Keratinocyte (primary cell): ENCODE measurements around the gene CTSA.

Source experiments
- CTCF ChIP-seq, 3 experiments: IDR thresholded peaks in 1 of 3; conservative IDR thresholded peaks in 1 of 3; optimal IDR thresholded peaks in 1 of 3; 2 replicates in 2 of 3; 3 replicates in 1 of 3; pipeline versions ENCODE3 to v1.5.1; 2011; ENCODE audit warnings: low read length in 3 of 3, mild to moderate bottlenecking in 3 of 3, moderate library complexity in 2 of 3, control low read depth in 1 of 3, inconsistent platforms in 1 of 3; ENCODE audit not compliant: insufficient read depth in 2 of 3; ENCODE audit errors: extremely low read depth in 1 of 3
- EZH2 ChIP-seq: IDR thresholded peaks from one replicate; pipeline ENCODE4 v1.6.1; 2012; ENCODE audit warnings: inconsistent platforms, mild to moderate bottlenecking, low read length, moderate library complexity

- TF ChIP-seq CTCF (optimal IDR thresholded peaks at IDR 0.05 in 1 of 3, IDR thresholded peaks at IDR 0.05 in 1 of 3, conservative IDR thresholded peaks at IDR 0.05 in 1 of 3; ENCODE audit: extremely low read depth in 1 of 3, insufficient read depth in 2 of 3, low read length in 3 of 3) (no peak), EZH2 (no peak)
Measured at GRCh38 chr20:45841407-45842129, 49.6 kb upstream of the CTSA start.
